Kidney (tissue), 14 donors: ENCODE measurements around the gene DEFB108B. TPM values are rescaled to one million over a fixed set of nuclear protein-coding genes. Genes with fewer than 3 reads are reported as not detected.
"Not testable (repeated sequence)": the region's sequence is repeated elsewhere in the genome, so short reads cannot be mapped to it uniquely, and the experiment has no call there.

Source experiments
- DNase-seq, 5 donors: peaks; one replicate each; pipeline ENCODE4 v3.0.0-alpha.2; 2013 to 2020
- FAIRE-seq: peaks from 2 replicates; lab custom pipeline; 2012; peaks lifted over from hg19 to GRCh38; lab: Jason Lieb, UNC
- H3K27ac ChIP-seq, 2 donors: one replicate each; pipeline ENCODE4 v1.7.0; 2013; ENCODE audit warnings: low read depth in 2 of 2, low read length in 2 of 2, inconsistent platforms in 1 of 2
- H3K27me3 ChIP-seq: one replicate; pipeline ENCODE4 v1.7.1; 2013; ENCODE audit warnings: low read length, inconsistent platforms; ENCODE audit not compliant: control insufficient read depth, insufficient read depth
- H3K36me3 ChIP-seq, 3 donors: one replicate each; pipeline versions ENCODE4 v1.7.0 to v1.7.1; 2013; ENCODE audit warnings: low read length in 3 of 3, control low read depth in 1 of 3, inconsistent platforms in 1 of 3; ENCODE audit not compliant: insufficient read depth in 3 of 3, control insufficient read depth in 2 of 3
- H3K4me1 ChIP-seq, 3 donors: one replicate each; pipeline versions ENCODE4 v1.7.0 to v1.7.1; 2013; ENCODE audit warnings: low read length in 3 of 3, inconsistent platforms in 1 of 3, low read depth in 1 of 3; ENCODE audit not compliant: control insufficient read depth in 2 of 3, insufficient read depth in 2 of 3
- H3K4me3 ChIP-seq, 3 donors: one replicate each; pipeline versions ENCODE4 v1.7.0 to v1.8.1; 2013; ENCODE audit warnings: low read length in 3 of 3, control low read depth in 1 of 3, inconsistent platforms in 1 of 3
- H3K9ac ChIP-seq, 3 donors: one replicate each; pipeline versions ENCODE4 v1.7.0 to v1.7.1; 2013; ENCODE audit warnings: low read length in 3 of 3, control low read depth in 1 of 3, inconsistent platforms in 1 of 3
- H3K9me3 ChIP-seq, 3 donors: one replicate each; pipeline versions ENCODE4 v1.7.0 to v1.7.1; 2013; ENCODE audit warnings: low read length in 3 of 3, control low read depth in 1 of 3, inconsistent platforms in 1 of 3; ENCODE audit not compliant: control insufficient read depth in 2 of 3, insufficient read depth in 1 of 3
- CTCF ChIP-seq: IDR thresholded peaks from 3 replicates; pipeline ENCODE4 v1.5.1; 2012; ENCODE audit warnings: mild to moderate bottlenecking, moderate library complexity, borderline replicate concordance; ENCODE audit not compliant: insufficient read depth; ENCODE audit errors: extremely low read depth
- intact Hi-C: fragments of 100-400 bp; cut with DNase I; formaldehyde crosslinking; loops from one replicate; pipeline ENCODE4 v1.11.1; 2022
- polyA plus RNA-seq: library from polyadenylated mRNA; stranded (reverse); fragments of 350-450 nt; fragmentation: Illumina TruSeq; extraction: RNeasy Lipid Tissue Mini Kit (QIAGEN cat#74804); gene quantifications from one replicate; pipeline ENCODE4 v1.2.3, GENCODE V29; 2014; ENCODE audit warnings: low read depth, low replicate concordance; ENCODE audit not compliant: insufficient read depth
- total RNA-seq: library from RNA; stranded (reverse); fragmentation: NEBNext Ultra II Directional; extraction: Animal tissue kit (Norgen Biotek cat#: 25700); gene quantifications from one replicate; pipeline ENCODE4 v1.2.1, GENCODE V29; 2021
- donor health status: control.
- donor health status: control.
- donor health status: control.
- donor health status: control.
- donor health status: control.
- donor health status: DM: yes; HTN: yes; CAD: no.
- donor health status: Normal renal cell carcinoma (clear cell type).

The DEFB108B gene
- total and polyA plus RNA-seq, 2 donors from 2014 or later, result not detected

GRCh38 chr11:71791111-71791510, 41.9 kb upstream of the DEFB108B start:
- H3K4me3 ChIP-seq, H3K27ac ChIP-seq, H3K27me3 ChIP-seq, H3K9ac ChIP-seq, H3K9me3 ChIP-seq, FAIRE-seq, intact Hi-C loops, DNase-seq, H3K36me3 ChIP-seq, H3K4me1 ChIP-seq: not testable (repeated sequence)

GRCh38 chr11:71792621-71793235, 40.3 kb upstream of the DEFB108B start:
- peak in 1 of 5 donors; percentile 74 for DNase-seq
- H3K9ac ChIP-seq, H3K4me3 ChIP-seq, intact Hi-C loops, H3K9me3 ChIP-seq, H3K4me1 ChIP-seq, H3K36me3 ChIP-seq, H3K27ac ChIP-seq, H3K27me3 ChIP-seq, FAIRE-seq: not testable (repeated sequence)
- peak; percentile 52 for TF ChIP-seq CTCF

GRCh38 chr11:71794386-71795040, 38.5 kb upstream of the DEFB108B start:
- H3K4me3 ChIP-seq, H3K9me3 ChIP-seq, H3K27ac ChIP-seq, FAIRE-seq, DNase-seq, H3K4me1 ChIP-seq, H3K9ac ChIP-seq, intact Hi-C loops, H3K27me3 ChIP-seq, H3K36me3 ChIP-seq: not testable (repeated sequence)

GRCh38 chr11:71795236-71795635, 37.8 kb upstream of the DEFB108B start:
- H3K27ac ChIP-seq, H3K9ac ChIP-seq, H3K4me3 ChIP-seq, DNase-seq, FAIRE-seq, H3K9me3 ChIP-seq, H3K4me1 ChIP-seq, H3K27me3 ChIP-seq, H3K36me3 ChIP-seq, intact Hi-C loops: not testable (repeated sequence)

GRCh38 chr11:71796016-71796415, 37.0 kb upstream of the DEFB108B start:
- H3K27ac ChIP-seq, H3K9me3 ChIP-seq, H3K9ac ChIP-seq, H3K27me3 ChIP-seq, H3K36me3 ChIP-seq, H3K4me1 ChIP-seq, intact Hi-C loops, FAIRE-seq, H3K4me3 ChIP-seq, DNase-seq: not testable (repeated sequence)

- H3K4me1 ChIP-seq, H3K4me3 ChIP-seq, H3K27ac ChIP-seq, intact Hi-C loops, DNase-seq, FAIRE-seq, H3K9ac ChIP-seq, H3K36me3 ChIP-seq, H3K9me3 ChIP-seq, H3K27me3 ChIP-seq: not testable (repeated sequence)
These were observed 36.2 kb upstream of the DEFB108B start for GRCh38 chr11:71796781-71797180.

GRCh38 chr11:71799556-71800128, 33.4 kb upstream of the DEFB108B start:
- H3K4me3 ChIP-seq, FAIRE-seq, H3K36me3 ChIP-seq, intact Hi-C loops, H3K9me3 ChIP-seq, DNase-seq, H3K4me1 ChIP-seq, H3K27me3 ChIP-seq, H3K27ac ChIP-seq, H3K9ac ChIP-seq: not testable (repeated sequence)
